ENCODE results near the gene GPR17. TPM values are rescaled to one million over a fixed set of nuclear protein-coding genes. Genes with fewer than 3 reads are reported as not detected.

GPR17 gene
- total RNA-seq, 1 donor from 2014 or later, result 6.4 TPM

DNA sequence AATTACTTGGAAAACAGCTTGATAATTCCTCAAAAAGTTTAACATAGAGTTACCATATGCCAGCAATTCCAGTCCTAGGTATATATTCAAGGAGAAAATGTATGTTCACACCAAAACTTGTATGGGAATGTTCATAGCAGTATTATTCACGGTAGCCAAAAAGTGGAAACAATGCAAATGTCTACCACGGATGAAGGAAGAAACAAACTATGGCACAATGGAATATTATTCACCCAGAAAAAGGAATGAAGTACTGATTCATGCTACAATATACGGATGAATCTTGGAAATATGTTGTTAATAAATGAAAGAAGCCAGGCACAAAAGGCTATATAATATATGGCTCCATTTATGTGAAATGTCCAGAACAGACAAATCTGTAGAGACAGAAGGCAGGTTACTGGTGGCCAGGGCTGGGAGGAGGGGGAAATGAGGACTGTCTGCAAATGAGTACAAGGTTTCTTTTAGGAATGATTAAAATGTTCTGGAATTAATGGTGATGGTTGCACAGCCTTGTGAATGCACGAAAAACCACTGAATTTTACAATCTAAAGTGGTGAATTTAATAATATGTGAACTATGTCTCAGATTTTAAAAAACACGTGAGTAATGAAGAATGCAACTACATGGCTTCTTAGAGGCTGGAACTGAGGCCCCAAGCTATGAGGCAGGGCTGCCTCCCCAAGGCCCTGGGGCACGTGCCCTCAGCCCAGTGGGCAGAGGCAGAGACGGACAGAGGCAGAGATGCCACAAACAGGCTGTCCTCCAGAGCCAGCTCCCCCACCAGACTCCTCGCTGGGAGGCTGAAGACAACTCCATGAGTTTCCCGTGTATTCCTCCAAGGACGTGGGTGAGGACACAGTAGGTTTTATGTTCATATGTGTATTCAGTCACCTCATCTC, 24.4 kb downstream of the GPR17 start:
- Mint-ChIP-seq H3K36me3 (ENCODE audit: low read depth) (no peaks in the 10 kb centered on the region), H3K27ac (ENCODE audit: unreplicated experiment) (no peak overlapping the region), H3K9me3 (no peaks in the 10 kb centered on the region), H3K4me1 (peaks cover 5% of the 10 kb centered on the region), H3K27me3 (ENCODE audit: low read depth) (peaks cover 68% of the 10 kb centered on the region), H3K4me3 (no peak overlapping the region)
- TF ChIP-seq, protein P1, sequence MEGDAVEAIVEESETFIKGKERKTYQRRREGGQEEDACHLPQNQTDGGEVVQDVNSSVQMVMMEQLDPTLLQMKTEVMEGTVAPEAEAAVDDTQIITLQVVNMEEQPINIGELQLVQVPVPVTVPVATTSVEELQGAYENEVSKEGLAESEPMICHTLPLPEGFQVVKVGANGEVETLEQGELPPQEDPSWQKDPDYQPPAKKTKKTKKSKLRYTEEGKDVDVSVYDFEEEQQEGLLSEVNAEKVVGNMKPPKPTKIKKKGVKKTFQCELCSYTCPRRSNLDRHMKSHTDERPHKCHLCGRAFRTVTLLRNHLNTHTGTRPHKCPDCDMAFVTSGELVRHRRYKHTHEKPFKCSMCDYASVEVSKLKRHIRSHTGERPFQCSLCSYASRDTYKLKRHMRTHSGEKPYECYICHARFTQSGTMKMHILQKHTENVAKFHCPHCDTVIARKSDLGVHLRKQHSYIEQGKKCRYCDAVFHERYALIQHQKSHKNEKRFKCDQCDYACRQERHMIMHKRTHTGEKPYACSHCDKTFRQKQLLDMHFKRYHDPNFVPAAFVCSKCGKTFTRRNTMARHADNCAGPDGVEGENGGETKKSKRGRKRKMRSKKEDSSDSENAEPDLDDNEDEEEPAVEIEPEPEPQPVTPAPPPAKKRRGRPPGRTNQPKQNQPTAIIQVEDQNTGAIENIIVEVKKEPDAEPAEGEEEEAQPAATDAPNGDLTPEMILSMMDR (conservative IDR thresholded peaks at IDR 0.05), result no peak
- DNase-seq (ENCODE audit: low read depth, low spot score), result no peak

DNA sequence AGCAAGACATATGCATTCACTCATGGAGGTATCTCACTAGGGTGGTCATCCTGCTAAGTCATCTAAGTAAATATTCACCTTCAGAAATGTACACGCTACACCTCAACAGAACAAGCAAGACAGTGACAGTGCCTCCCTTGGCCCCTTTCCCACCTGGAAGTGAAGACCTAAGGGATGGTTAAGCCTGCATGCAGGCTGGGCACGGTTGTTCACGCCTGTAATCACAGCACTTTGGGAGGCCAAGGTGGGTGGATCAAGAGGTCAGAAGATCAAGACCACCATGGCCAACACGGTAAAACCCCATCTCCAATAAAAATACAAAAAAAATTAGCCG, 25.0 kb downstream of the GPR17 start:
- peaks cover 9% of the 10 kb centered on the region for H3K4me1 Mint-ChIP-seq
- TF ChIP-seq, protein P1 (conservative IDR thresholded peaks at IDR 0.05), result no peak
- no peak overlapping the region for H3K4me3 Mint-ChIP-seq
- no peak overlapping the region for H3K27ac Mint-ChIP-seq (ENCODE audit: unreplicated experiment)
- H3K36me3 Mint-ChIP-seq (ENCODE audit: low read depth), result no peaks in the 10 kb centered on the region
- DNase-seq (ENCODE audit: low read depth, low spot score), result no peak
- H3K27me3 Mint-ChIP-seq (ENCODE audit: low read depth), result peaks cover 66% of the 10 kb centered on the region
- no peaks in the 10 kb centered on the region for H3K9me3 Mint-ChIP-seq

DNA sequence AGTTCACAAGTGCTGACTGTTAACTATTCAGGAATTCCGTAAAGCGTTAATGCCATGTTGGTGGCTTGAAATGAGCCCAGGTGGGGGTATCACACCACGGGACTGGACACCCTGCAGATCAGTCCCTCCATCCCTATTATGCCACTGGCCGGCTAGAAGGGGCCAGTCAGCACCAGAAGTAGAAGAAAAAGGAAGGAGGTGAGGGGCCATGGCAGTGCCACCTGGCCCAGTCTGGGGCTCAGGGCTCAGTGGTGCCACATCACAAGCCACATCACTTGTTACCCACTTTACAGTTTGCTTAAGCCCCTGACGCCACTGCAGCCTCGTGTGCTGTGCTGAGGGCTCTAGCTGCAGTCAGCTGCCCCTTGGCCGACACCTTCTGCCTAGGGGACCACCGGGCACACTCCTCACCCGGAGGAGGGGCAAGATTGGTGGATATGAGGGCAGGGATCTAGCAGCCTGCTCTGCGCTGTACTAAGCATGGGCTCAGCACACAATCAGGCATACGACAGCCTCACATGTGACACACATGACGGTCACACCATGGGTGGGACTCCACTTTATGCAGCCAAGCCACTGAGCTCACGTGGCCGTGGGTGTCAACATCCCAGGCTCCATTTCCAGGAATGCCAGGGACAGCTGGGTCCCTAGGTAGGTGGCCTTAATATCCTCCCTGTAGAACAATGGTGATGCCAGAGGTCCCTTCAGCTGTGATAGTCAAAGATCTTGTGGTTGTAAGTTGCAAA, 25.8 kb downstream of the GPR17 start:
- H3K36me3 Mint-ChIP-seq (ENCODE audit: low read depth), result no peaks in the 10 kb centered on the region
- TF ChIP-seq, protein P1 (conservative IDR thresholded peaks at IDR 0.05), result no peak
- no peak for DNase-seq (ENCODE audit: low read depth, low spot score)
- H3K27ac Mint-ChIP-seq (ENCODE audit: unreplicated experiment), result no peak overlapping the region
- H3K4me1 Mint-ChIP-seq, result peaks cover 11% of the 10 kb centered on the region
- no peak overlapping the region for H3K4me3 Mint-ChIP-seq
- H3K9me3 Mint-ChIP-seq, result no peaks in the 10 kb centered on the region
- peaks cover 66% of the 10 kb centered on the region for H3K27me3 Mint-ChIP-seq (ENCODE audit: low read depth)

DNA sequence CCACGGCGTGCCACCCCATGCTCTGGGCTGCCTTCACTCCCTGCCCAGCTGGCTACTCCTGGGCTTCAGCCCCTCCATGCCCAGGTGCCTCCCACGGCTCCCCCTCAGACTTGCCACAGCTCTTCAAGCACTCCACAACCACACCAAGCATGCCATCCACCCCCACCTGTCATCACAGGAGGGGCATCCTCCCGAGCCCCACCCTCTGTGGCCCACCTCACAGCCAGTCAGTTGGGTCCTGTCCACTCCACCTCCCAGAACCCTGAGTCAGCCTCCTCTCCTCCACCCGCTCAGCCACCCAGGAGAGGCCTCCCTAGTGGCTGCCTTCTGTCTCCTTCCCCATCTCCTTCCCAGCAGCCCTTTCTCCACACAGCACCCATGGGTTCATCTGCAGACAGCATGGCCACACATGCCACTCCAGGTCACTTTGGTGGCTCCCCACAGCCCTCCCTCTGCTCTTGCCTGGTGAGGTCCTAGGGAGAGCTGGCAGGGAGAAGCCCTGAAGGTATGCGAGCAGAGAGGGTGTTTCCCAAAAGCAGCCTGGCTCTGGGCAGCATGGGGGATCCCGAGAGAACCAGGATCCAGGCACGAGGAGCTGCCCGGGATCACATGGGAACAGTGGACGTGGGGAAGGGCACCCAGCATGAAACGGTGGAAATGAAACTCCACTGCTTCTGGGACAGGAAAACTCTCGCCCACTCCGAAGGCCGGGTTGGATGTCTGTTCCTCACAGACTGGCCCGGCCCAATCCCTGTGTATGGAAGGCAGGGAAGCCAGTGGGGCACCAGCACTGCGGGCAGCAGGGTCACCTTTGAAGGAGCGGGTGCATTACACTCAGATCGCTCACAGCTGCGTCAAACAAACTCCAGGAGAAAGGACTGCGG, 26.6 kb downstream of the GPR17 start:
- Mint-ChIP-seq H3K27ac (ENCODE audit: unreplicated experiment) (no peak overlapping the region), H3K4me1 (peaks cover 11% of the 10 kb centered on the region), H3K9me3 (no peaks in the 10 kb centered on the region), H3K4me3 (peak overlapping the region; percentile 54), H3K36me3 (ENCODE audit: low read depth) (no peaks in the 10 kb centered on the region), H3K27me3 (ENCODE audit: low read depth) (peaks cover 67% of the 10 kb centered on the region)
- DNase-seq (ENCODE audit: low read depth, low spot score), result no peak
- TF ChIP-seq, protein P1 (conservative IDR thresholded peaks at IDR 0.05), result no peak
